VCaP (cell line): Measurements from ENCODE around the gene FYTTD1.

Experiments used
- H3K27ac ChIP-seq: fragments of 450-650 bp; 2 replicates; pipeline ENCODE4 v1.5.1; 2017
- CTCF ChIP-seq: fragments of 450-650 bp; conservative IDR thresholded peaks from 2 replicates; pipeline ENCODE4 v1.5.1; 2017; ENCODE audit warnings: mild to moderate bottlenecking, moderate library complexity

FYTTD1 gene

GRCh38 chr3:197746209-197746608 lies 3.5 kb upstream of the FYTTD1 start:
- no peak for TF ChIP-seq CTCF
- no peak overlapping the region for H3K27ac ChIP-seq

GRCh38 chr3:197746801-197747237 lies 2.9 kb upstream of the FYTTD1 start:
- H3K27ac ChIP-seq: no peak overlapping the region
- no peak for TF ChIP-seq CTCF

- H3K27ac ChIP-seq: peak overlapping the region; percentile 92
- no peak for TF ChIP-seq CTCF
Measured at GRCh38 chr3:197748597-197749314, 927 bp upstream of the FYTTD1 start.

GRCh38 chr3:197749315-197749600 lies 425 bp upstream of the FYTTD1 start:
- TF ChIP-seq CTCF: no peak
- peak overlapping the region; percentile 92 for H3K27ac ChIP-seq

- no peak for TF ChIP-seq CTCF
- peak overlapping the region; percentile 92 for H3K27ac ChIP-seq
Measured at GRCh38 chr3:197750396-197750831, 731 bp downstream of the FYTTD1 start.

- no peak for TF ChIP-seq CTCF
- peak overlapping the region; percentile 92 for H3K27ac ChIP-seq
Measured at GRCh38 chr3:197750858-197751737, 1.4 kb downstream of the FYTTD1 start.

- H3K27ac ChIP-seq: peak overlapping the region; percentile 92
- TF ChIP-seq CTCF: no peak
Measured at GRCh38 chr3:197752107-197752506, 2.4 kb downstream of the FYTTD1 start.
